ENCODE measurements around the gene USO1. TPM values are rescaled to one million over a fixed set of nuclear protein-coding genes. Genes with fewer than 3 reads are reported as not detected.

USO1 gene
- total RNA-seq, 1 donor from 2014 or later, result 41.2 TPM

- no peaks in the 10 kb centered on the region for H3K9me3 Mint-ChIP-seq
- TF ChIP-seq, protein P1, sequence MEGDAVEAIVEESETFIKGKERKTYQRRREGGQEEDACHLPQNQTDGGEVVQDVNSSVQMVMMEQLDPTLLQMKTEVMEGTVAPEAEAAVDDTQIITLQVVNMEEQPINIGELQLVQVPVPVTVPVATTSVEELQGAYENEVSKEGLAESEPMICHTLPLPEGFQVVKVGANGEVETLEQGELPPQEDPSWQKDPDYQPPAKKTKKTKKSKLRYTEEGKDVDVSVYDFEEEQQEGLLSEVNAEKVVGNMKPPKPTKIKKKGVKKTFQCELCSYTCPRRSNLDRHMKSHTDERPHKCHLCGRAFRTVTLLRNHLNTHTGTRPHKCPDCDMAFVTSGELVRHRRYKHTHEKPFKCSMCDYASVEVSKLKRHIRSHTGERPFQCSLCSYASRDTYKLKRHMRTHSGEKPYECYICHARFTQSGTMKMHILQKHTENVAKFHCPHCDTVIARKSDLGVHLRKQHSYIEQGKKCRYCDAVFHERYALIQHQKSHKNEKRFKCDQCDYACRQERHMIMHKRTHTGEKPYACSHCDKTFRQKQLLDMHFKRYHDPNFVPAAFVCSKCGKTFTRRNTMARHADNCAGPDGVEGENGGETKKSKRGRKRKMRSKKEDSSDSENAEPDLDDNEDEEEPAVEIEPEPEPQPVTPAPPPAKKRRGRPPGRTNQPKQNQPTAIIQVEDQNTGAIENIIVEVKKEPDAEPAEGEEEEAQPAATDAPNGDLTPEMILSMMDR (conservative IDR thresholded peaks at IDR 0.05), result no peak
- DNase-seq (ENCODE audit: low read depth, low spot score), result no peak
- no peak overlapping the region for H3K27ac Mint-ChIP-seq (ENCODE audit: unreplicated experiment)
- no peaks in the 10 kb centered on the region for H3K27me3 Mint-ChIP-seq (ENCODE audit: low read depth)
- H3K4me3 Mint-ChIP-seq, result no peak overlapping the region
- H3K36me3 Mint-ChIP-seq (ENCODE audit: low read depth), result peaks cover 3% of the 10 kb centered on the region
- H3K4me1 Mint-ChIP-seq, result peaks cover 5% of the 10 kb centered on the region
Measured at GRCh38 chr4:75742451-75742850, 18.1 kb downstream of the USO1 start.

DNA sequence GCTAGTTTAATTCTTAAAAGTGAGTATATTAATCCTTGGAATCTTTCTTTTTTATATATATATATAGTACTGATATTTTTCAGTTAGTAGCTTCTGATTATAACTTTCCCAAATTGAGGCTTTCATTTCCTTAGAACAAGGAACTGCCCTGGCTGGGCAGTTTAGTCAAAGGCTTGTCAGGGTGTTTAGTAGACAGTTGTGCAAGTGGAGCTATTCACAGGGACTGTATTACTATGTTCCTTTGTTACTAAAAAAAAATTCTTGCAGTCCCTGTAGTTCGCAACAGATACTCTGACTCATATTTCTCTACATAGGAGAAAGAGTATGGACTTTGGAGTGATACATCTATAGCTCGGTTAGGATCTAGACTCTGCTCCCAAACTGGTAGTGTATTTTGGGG lies 20.8 kb downstream of the USO1 start:
- H3K4me3 Mint-ChIP-seq, result no peak overlapping the region

GRCh38 chr4:75745721-75746199 lies 21.4 kb downstream of the USO1 start:
- Mint-ChIP-seq H3K36me3 (ENCODE audit: low read depth) (peaks cover 3% of the 10 kb centered on the region), H3K27ac (ENCODE audit: unreplicated experiment) (no peak overlapping the region), H3K4me1 (peaks cover 5% of the 10 kb centered on the region), H3K27me3 (ENCODE audit: low read depth) (no peaks in the 10 kb centered on the region), H3K4me3 (no peak overlapping the region), H3K9me3 (no peaks in the 10 kb centered on the region)
- no peak for DNase-seq (ENCODE audit: low read depth, low spot score)
- TF ChIP-seq, protein P1 (conservative IDR thresholded peaks at IDR 0.05), result no peak

More for the DNA sequence above, 20.8 kb downstream of the USO1 start:
- peaks cover 3% of the 10 kb centered on the region for H3K36me3 Mint-ChIP-seq (ENCODE audit: low read depth)
- H3K27me3 Mint-ChIP-seq (ENCODE audit: low read depth), result no peaks in the 10 kb centered on the region
- H3K27ac Mint-ChIP-seq (ENCODE audit: unreplicated experiment), result no peak overlapping the region
- no peaks in the 10 kb centered on the region for H3K9me3 Mint-ChIP-seq
- TF ChIP-seq, protein P1 (conservative IDR thresholded peaks at IDR 0.05), result no peak
- DNase-seq (ENCODE audit: low read depth, low spot score), result no peak
- peaks cover 5% of the 10 kb centered on the region for H3K4me1 Mint-ChIP-seq

GRCh38 chr4:75752637-75753036 lies 28.3 kb downstream of the USO1 start:
- Mint-ChIP-seq H3K27ac (ENCODE audit: unreplicated experiment) (no peak overlapping the region), H3K9me3 (no peaks in the 10 kb centered on the region), H3K4me3 (no peak overlapping the region), H3K36me3 (ENCODE audit: low read depth) (peaks cover 19% of the 10 kb centered on the region), H3K4me1 (no peaks in the 10 kb centered on the region), H3K27me3 (ENCODE audit: low read depth) (no peaks in the 10 kb centered on the region)
- no peak for DNase-seq (ENCODE audit: low read depth, low spot score)
- TF ChIP-seq, protein P1 (conservative IDR thresholded peaks at IDR 0.05), result no peak

DNA sequence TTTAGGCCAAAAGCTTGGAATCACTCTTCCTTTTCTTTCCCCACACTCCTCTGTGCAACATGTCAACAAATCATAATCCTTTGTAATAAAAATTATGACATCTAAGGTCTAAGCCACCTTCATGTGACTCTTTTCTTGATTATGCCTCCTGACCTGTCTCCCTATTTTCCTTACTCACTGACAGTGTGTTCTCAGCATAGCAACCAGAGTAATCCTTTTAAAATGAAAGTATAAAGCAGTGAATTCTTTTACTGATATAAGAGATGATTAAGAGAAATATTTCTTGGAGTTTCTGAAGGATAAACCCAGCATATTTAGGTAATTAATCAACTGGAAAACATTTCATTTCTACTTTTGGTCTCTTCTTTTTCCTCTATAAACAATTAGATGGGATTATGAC lies 44.7 kb downstream of the USO1 start:
- Mint-ChIP-seq H3K27ac (ENCODE audit: unreplicated experiment) (no peak overlapping the region), H3K4me1 (peaks cover 8% of the 10 kb centered on the region), H3K4me3 (no peak overlapping the region), H3K27me3 (ENCODE audit: low read depth) (no peaks in the 10 kb centered on the region), H3K9me3 (no peaks in the 10 kb centered on the region), H3K36me3 (ENCODE audit: low read depth) (peaks cover 5% of the 10 kb centered on the region)
- no peak for DNase-seq (ENCODE audit: low read depth, low spot score)
- TF ChIP-seq, protein P1 (conservative IDR thresholded peaks at IDR 0.05), result no peak

All from neural crest cell (in vitro differentiated cells).